Karpas-422 (cell line): ENCODE data around the gene GPR3. TPM values are rescaled to one million over a fixed set of nuclear protein-coding genes. Genes with fewer than 3 reads are reported as not detected.

Source experiments
- DNase-seq: peaks from one replicate; pipeline ENCODE4 v3.0.0-alpha.2; 2015
- H2AFZ ChIP-seq: fragments of 200-600 bp; sonication (generic); 2 replicates; pipeline ENCODE4 v1.6.1; 2014; ENCODE audit warnings: antibody characterized with exemption, low read length, mixed read lengths
- H3K27ac ChIP-seq: fragments of 200-600 bp; sonication (generic); 2 replicates; pipeline ENCODE4 v1.5.1; 2014; ENCODE audit warnings: mild to moderate bottlenecking, low read length, moderate library complexity
- H3K27me3 ChIP-seq: fragments of 200-600 bp; sonication (generic); 2 replicates; pipeline ENCODE4 v1.6.1; 2014; ENCODE audit warnings: low read length, mixed read lengths
- H3K36me3 ChIP-seq: fragments of 200-600 bp; sonication (generic); 2 replicates; pipeline ENCODE4 v1.6.1; 2014; ENCODE audit warnings: low read length, mixed read lengths; ENCODE audit not compliant: insufficient read depth
- H3K4me1 ChIP-seq: fragments of 200-600 bp; sonication (generic); 2 replicates; pipeline ENCODE4 v1.6.1; 2014; ENCODE audit warnings: mild to moderate bottlenecking, low read length, mixed read lengths
- H3K4me2 ChIP-seq: fragments of 200-600 bp; sonication (generic); 2 replicates; pipeline ENCODE4 v1.6.1; 2014; ENCODE audit warnings: low read length, low read depth, mild to moderate bottlenecking; ENCODE audit not compliant: poor library complexity, severe bottlenecking
- H3K4me3 ChIP-seq: fragments of 200-600 bp; sonication (generic); 2 replicates; pipeline ENCODE4 v1.5.1; 2014; ENCODE audit warnings: mild to moderate bottlenecking, antibody characterized with exemption, low read length, mixed read lengths
- H3K79me2 ChIP-seq: fragments of 200-600 bp; sonication (generic); 2 replicates; pipeline ENCODE4 v1.6.1; 2014; ENCODE audit warnings: mild to moderate bottlenecking, low read length, mixed read lengths
- H3K9ac ChIP-seq: fragments of 200-600 bp; sonication (generic); 2 replicates; pipeline ENCODE4 v1.6.0; 2014; ENCODE audit warnings: low read length
- H3K9me2 ChIP-seq: fragments of 200-600 bp; sonication (generic), shearing (Covaris generic); replicated peaks from 2 replicates; pipeline ENCODE4 v1.6.0; 2014; ENCODE audit warnings: mild to moderate bottlenecking, low read length, moderate library complexity; ENCODE audit not compliant: insufficient read depth
- H3K9me3 ChIP-seq: fragments of 300-700, 200-600 bp; sonication (generic); 2 replicates; pipeline ENCODE4 v1.6.1; 2014; ENCODE audit warnings: low read length, mixed read lengths
- H4K20me1 ChIP-seq: fragments of 200-600 bp; sonication (generic); 2 replicates; pipeline ENCODE4 v1.6.1; 2014; ENCODE audit warnings: mild to moderate bottlenecking, antibody characterized with exemption, low read length, low read depth; ENCODE audit not compliant: insufficient read depth
- total RNA-seq: library from RNA; depleted of rRNA; stranded (reverse); fragments of >200 nt; shearing (Covaris generic); gene quantifications from 2 replicates; pipeline ENCODE4 v1.2.3, GENCODE V29; 2014; ENCODE audit warnings: low replicate concordance; rRNA removed

The GPR3 gene
- total RNA-seq, result 3.6 and 3.7 TPM in 2 replicates

- H3K4me1 ChIP-seq, result peaks cover 29% of the 10 kb centered on the region
- H3K9me3 ChIP-seq, result no peaks in the 10 kb centered on the region
- H3K4me2 ChIP-seq, result peak within 1 kb of the TSS; percentile 98
- H3K27me3 ChIP-seq, result no peaks in the 10 kb centered on the region
- H3K36me3 ChIP-seq, result no peaks in the 10 kb centered on the region
- peaks cover 5% of the 10 kb centered on the region; the same call in 1 of the 2 replicates for H3K79me2 ChIP-seq
- H2AFZ ChIP-seq, result peak within 1 kb of the TSS; percentile 97
- no peaks in the 10 kb centered on the region for H4K20me1 ChIP-seq
- no peaks in the 10 kb centered on the region for H3K9me2 ChIP-seq
- peak within 1 kb of the TSS; percentile 90 for H3K9ac ChIP-seq
- DNase-seq, result peak; percentile 97
- peak within 1 kb of the TSS; percentile 96 for H3K4me3 ChIP-seq
- no peak within 1 kb of the TSS for H3K27ac ChIP-seq
These were observed at the start of gene GPR3 for GRCh38 chr1:27392096-27392777. GPR3 (plus strand) TSS chr1:27392622; CDS start chr1:27393799, 1,177 bp downstream.

GRCh38 chr1:27342778-27343638, 49.4 kb upstream of the GPR3 start:
- no peaks in the 10 kb centered on the region for H4K20me1 ChIP-seq
- H3K36me3 ChIP-seq, result no peaks in the 10 kb centered on the region
- H3K4me1 ChIP-seq, result peaks cover 35% of the 10 kb centered on the region
- peak overlapping the region; percentile 63; the same call in 1 of the 2 replicates for H2AFZ ChIP-seq
- no peaks in the 10 kb centered on the region for H3K9me2 ChIP-seq
- H3K27me3 ChIP-seq, result no peaks in the 10 kb centered on the region
- peak; percentile 74 for DNase-seq
- H3K9ac ChIP-seq, result peak overlapping the region; percentile 77
- peak overlapping the region; percentile 74 for H3K4me3 ChIP-seq
- peak overlapping the region; percentile 23; the same call in 1 of the 2 replicates for H3K27ac ChIP-seq
- peak overlapping the region; percentile 76 for H3K4me2 ChIP-seq
- H3K79me2 ChIP-seq, result no peaks in the 10 kb centered on the region
- H3K9me3 ChIP-seq, result no peaks in the 10 kb centered on the region

GRCh38 chr1:27343639-27344025, 48.8 kb upstream of the GPR3 start:
- peak overlapping the region; percentile 76 for H3K4me2 ChIP-seq
- no peaks in the 10 kb centered on the region for H3K9me3 ChIP-seq
- H3K27ac ChIP-seq, result peak overlapping the region; percentile 23; the same call in 1 of the 2 replicates
- H3K9ac ChIP-seq, result peak overlapping the region; percentile 77
- no peaks in the 10 kb centered on the region for H4K20me1 ChIP-seq
- H3K4me1 ChIP-seq, result peaks cover 36% of the 10 kb centered on the region
- H3K27me3 ChIP-seq, result no peaks in the 10 kb centered on the region
- H3K4me3 ChIP-seq, result peak overlapping the region; percentile 74; the same call in 1 of the 2 replicates
- no peaks in the 10 kb centered on the region for H3K79me2 ChIP-seq
- no peaks in the 10 kb centered on the region for H3K9me2 ChIP-seq
- no peaks in the 10 kb centered on the region for H3K36me3 ChIP-seq
- H2AFZ ChIP-seq, result peak overlapping the region; percentile 63; the same call in 1 of the 2 replicates
- DNase-seq, result no peak

GRCh38 chr1:27345272-27345671, 47.1 kb upstream of the GPR3 start:
- Histone ChIP-seq H3K36me3 (no peaks in the 10 kb centered on the region), H3K9ac (no peak overlapping the region), H3K27me3 (no peaks in the 10 kb centered on the region), H3K27ac (no peak overlapping the region), H3K4me3 (no peak overlapping the region), H3K79me2 (no peaks in the 10 kb centered on the region), H3K9me3 (no peaks in the 10 kb centered on the region), H4K20me1 (no peaks in the 10 kb centered on the region), H3K4me1 (peaks cover 44% of the 10 kb centered on the region), H3K9me2 (no peaks in the 10 kb centered on the region), H2AFZ (no peak overlapping the region), H3K4me2 (no peak overlapping the region)
- no peak for DNase-seq

GRCh38 chr1:27346357-27346756, 46.1 kb upstream of the GPR3 start:
- Histone ChIP-seq H4K20me1 (no peaks in the 10 kb centered on the region), H3K4me3 (no peak overlapping the region), H3K9me2 (no peaks in the 10 kb centered on the region), H3K4me2 (no peak overlapping the region), H3K79me2 (no peaks in the 10 kb centered on the region), H3K27ac (no peak overlapping the region), H2AFZ (no peak overlapping the region), H3K4me1 (peaks cover 36% of the 10 kb centered on the region), H3K27me3 (no peaks in the 10 kb centered on the region), H3K36me3 (no peaks in the 10 kb centered on the region), H3K9ac (no peak overlapping the region), H3K9me3 (no peaks in the 10 kb centered on the region)
- no peak for DNase-seq

- peaks cover 28% of the 10 kb centered on the region for H3K4me1 ChIP-seq
These were observed 45.3 kb upstream of the GPR3 start for GRCh38 chr1:27346991-27347624.

GRCh38 chr1:27348861-27349783, 43.3 kb upstream of the GPR3 start:
- Histone ChIP-seq H3K9me2 (no peaks in the 10 kb centered on the region), H3K9me3 (no peaks in the 10 kb centered on the region), H3K4me3 (peak overlapping the region; percentile 63), H3K27ac (no peak overlapping the region), H3K27me3 (no peaks in the 10 kb centered on the region), H3K9ac (peak overlapping the region; percentile 71), H3K4me2 (peak overlapping the region; percentile 92), H3K79me2 (no peaks in the 10 kb centered on the region), H4K20me1 (no peaks in the 10 kb centered on the region), H2AFZ (peak overlapping the region; percentile 65), H3K36me3 (no peaks in the 10 kb centered on the region), H3K4me1 (peaks cover 10% of the 10 kb centered on the region)
- peak; percentile 79 for DNase-seq

More at GRCh38 chr1:27346991-27347624, 45.3 kb upstream of the GPR3 start:
- H3K79me2 ChIP-seq, result no peaks in the 10 kb centered on the region
- no peaks in the 10 kb centered on the region for H3K9me2 ChIP-seq
- H3K4me3 ChIP-seq, result no peak overlapping the region
- no peak overlapping the region for H3K9ac ChIP-seq
- no peak overlapping the region for H3K4me2 ChIP-seq
- no peak overlapping the region for H3K27ac ChIP-seq
- no peaks in the 10 kb centered on the region for H3K27me3 ChIP-seq
- DNase-seq, result no peak
- no peaks in the 10 kb centered on the region for H4K20me1 ChIP-seq
- no peaks in the 10 kb centered on the region for H3K9me3 ChIP-seq
- H2AFZ ChIP-seq, result no peak overlapping the region
- no peaks in the 10 kb centered on the region for H3K36me3 ChIP-seq
